Psoas muscle (tissue), 8 donors: ENCODE measurements around the gene CCL24. TPM values are rescaled to one million over a fixed set of nuclear protein-coding genes. Genes with fewer than 3 reads are reported as not detected.
"Not testable (repeated sequence)": the region's sequence is repeated elsewhere in the genome, so short reads cannot be mapped to it uniquely, and the experiment has no call there.

ENCODE experiments used
- ATAC-seq, 4 donors: fragments of 200-7000 bp; cut with Tn5 transposase; one replicate each; pipeline ENCODE4 v1.9.1; 2020; ENCODE audit warnings: moderate library complexity in 3 of 4, mild to moderate bottlenecking in 2 of 4
- DNase-seq, 2 donors: peaks; one replicate each; pipeline ENCODE4 v3.0.0-alpha.2; 2020
- H3K27ac ChIP-seq: fragments of 200-600 bp; one replicate; pipeline ENCODE4 v1.8.0; 2022
- H3K27me3 ChIP-seq, 3 donors: fragments of 200-600 bp in 1 of 3; one replicate each; pipeline versions ENCODE4 v1.6.1 to v1.8.0; 2013 to 2022; ENCODE audit warnings: low read length in 2 of 3, mild to moderate bottlenecking in 2 of 3, moderate library complexity in 1 of 3; ENCODE audit not compliant: insufficient read depth in 3 of 3
- H3K36me3 ChIP-seq, 2 donors: fragments of 200-600 bp in 1 of 2; one replicate each; pipeline versions ENCODE4 v1.6.1 to v1.8.0; 2013 to 2022; ENCODE audit warnings: low read depth in 1 of 2, mild to moderate bottlenecking in 1 of 2, moderate library complexity in 1 of 2; ENCODE audit not compliant: insufficient read depth in 1 of 2
- H3K4me1 ChIP-seq: fragments of 200-600 bp; one replicate; pipeline ENCODE4 v1.8.0; 2022
- H3K4me3 ChIP-seq: fragments of 200-600 bp; one replicate; pipeline ENCODE4 v1.8.0; 2022; ENCODE audit warnings: mild to moderate bottlenecking
- H3K9me3 ChIP-seq: fragments of 200-600 bp; one replicate; pipeline ENCODE4 v1.8.0; 2022
- CTCF ChIP-seq: fragments of 200-600 bp; IDR thresholded peaks from one replicate; pipeline ENCODE4 v1.8.0; 2022; ENCODE audit warnings: antibody characterized with exemption
- WGBS, 3 donors: extraction: QIAGEN DNeasy Blood & Tissue Kit; methylation state at CpG; one replicate each; pipeline versions ENCODE4 v1.1.6 to v1.1.7; 2013; 5-methylcytosine and 5-hydroxymethylcytosine counted together
- intact Hi-C, 2 donors: fragments of 100-400 bp; cut with DNase I; formaldehyde crosslinking; loops; one replicate each; pipeline versions ENCODE4 v1.11.0 to v1.14.2; 2022
- polyA plus RNA-seq, 3 donors: library from polyadenylated mRNA; stranded (reverse); fragments of 200-250 nt; gene quantifications; one replicate each; pipeline ENCODE4 v1.2.3, GENCODE V29; 2013
- total RNA-seq, 4 donors: library from RNA; stranded (reverse); fragmentation: NEBNext Ultra II Directional in 2 of 4; extraction: Animal tissue kit (Norgen Biotek cat#: 25700) in 2 of 4; gene quantifications; one replicate each; pipeline versions ENCODE4 v1.2.1 to v1.2.4, GENCODE V29; 2021 to 2023
- donor health status: healthy with polysubstance abuse.
- donor health status: DM: no; HTN: no; CAD: no; lungs with moderate emphysema.
- donor health status: Bipolar disorder and iron deficiency.
- donor health status: healthy.
- donor health status: DM: yes; HTN: yes; CAD: no.
- donor health status: DM: no; HTN: no; CAD: no.
- donor health status: DM: no; HTN: no; CAD: no.
- donor health status: DM: yes; HTN: yes; CAD: no.

Gene CCL24
- total and polyA plus RNA-seq, 7 donors = not detected

GRCh38 chr7:75854233-75854632 lies 40.6 kb upstream of the CCL24 start:
- TF ChIP-seq CTCF = no peak
- 75 to 87% (median 82%) methylated on average over 5 of the region's 5 CpGs for WGBS, 3 donors
- no peaks in the 10 kb centered on the region for H3K36me3 ChIP-seq
- peaks cover 0 to 2% (median 0%) of the 10 kb centered on the region in 3 donors for H3K27me3 ChIP-seq
- DNase-seq = no peak
- H3K4me3 ChIP-seq = no peak overlapping the region
- intact Hi-C loops = no loop called here
- no peak for ATAC-seq
- no peak overlapping the region for H3K27ac ChIP-seq
- no peaks in the 10 kb centered on the region for H3K4me1 ChIP-seq
- no peaks in the 10 kb centered on the region for H3K9me3 ChIP-seq

- H3K36me3 ChIP-seq = no peaks in the 10 kb centered on the region
- no peak overlapping the region for H3K27ac ChIP-seq
- H3K27me3 ChIP-seq = peaks cover 0 to 2% (median 0%) of the 10 kb centered on the region in 3 donors
- intact Hi-C loops = no loop called here
- H3K4me1 ChIP-seq = no peaks in the 10 kb centered on the region
- no peak overlapping the region for H3K4me3 ChIP-seq
- no peak for TF ChIP-seq CTCF
- DNase-seq (no peak), ATAC-seq (no peak)
- 59 to 78% (median 68%) methylated on average over 4 of the region's 4 CpGs for WGBS, 3 donors
- H3K9me3 ChIP-seq = no peaks in the 10 kb centered on the region
These were observed 36.6 kb upstream of the CCL24 start for GRCh38 chr7:75850235-75850634.

- no peaks in the 10 kb centered on the region for H3K9me3 ChIP-seq
- H3K36me3 ChIP-seq = no peaks in the 10 kb centered on the region
- 59 to 67% (median 61%) methylated on average over 3 of the region's 3 CpGs for WGBS, 3 donors
- intact Hi-C loops = no loop called here
- no peak overlapping the region for H3K4me3 ChIP-seq
- no peak for DNase-seq
- TF ChIP-seq CTCF = no peak
- no peak overlapping the region for H3K27ac ChIP-seq
- H3K27me3 ChIP-seq = peaks cover 0 to 2% (median 0%) of the 10 kb centered on the region in 3 donors
- no peak for ATAC-seq
- H3K4me1 ChIP-seq = no peaks in the 10 kb centered on the region
These were observed 36.0 kb upstream of the CCL24 start for GRCh38 chr7:75849573-75849972.

GRCh38 chr7:75847707-75848106 lies 34.1 kb upstream of the CCL24 start:
- ATAC-seq = no peak
- TF ChIP-seq CTCF = no peak
- H3K9me3 ChIP-seq = no peaks in the 10 kb centered on the region
- intact Hi-C loops = no loop called here
- H3K4me3 ChIP-seq = no peak overlapping the region
- H3K4me1 ChIP-seq = no peaks in the 10 kb centered on the region
- no peaks in the 10 kb centered on the region for H3K27me3 ChIP-seq
- WGBS, 3 donors = 71 to 74% (median 71%) methylated on average over 7 of the region's 7 CpGs
- no peak for DNase-seq
- no peaks in the 10 kb centered on the region for H3K36me3 ChIP-seq
- H3K27ac ChIP-seq = no peak overlapping the region

GRCh38 chr7:75845132-75845531 lies 31.5 kb upstream of the CCL24 start:
- H3K9me3 ChIP-seq, ATAC-seq, H3K4me3 ChIP-seq, intact Hi-C loops, H3K27me3 ChIP-seq, H3K36me3 ChIP-seq, DNase-seq, H3K27ac ChIP-seq, H3K4me1 ChIP-seq: not testable (repeated sequence)
- 75 to 83% (median 80%) methylated on average over 6 of the region's 6 CpGs for WGBS, 3 donors
